Measurements from ENCODE around the gene CLEC2L.
"Not testable (repeated sequence)": the region's sequence is repeated elsewhere in the genome, so short reads cannot be mapped to it uniquely, and the experiment has no call there.

The CLEC2L gene

DNA sequence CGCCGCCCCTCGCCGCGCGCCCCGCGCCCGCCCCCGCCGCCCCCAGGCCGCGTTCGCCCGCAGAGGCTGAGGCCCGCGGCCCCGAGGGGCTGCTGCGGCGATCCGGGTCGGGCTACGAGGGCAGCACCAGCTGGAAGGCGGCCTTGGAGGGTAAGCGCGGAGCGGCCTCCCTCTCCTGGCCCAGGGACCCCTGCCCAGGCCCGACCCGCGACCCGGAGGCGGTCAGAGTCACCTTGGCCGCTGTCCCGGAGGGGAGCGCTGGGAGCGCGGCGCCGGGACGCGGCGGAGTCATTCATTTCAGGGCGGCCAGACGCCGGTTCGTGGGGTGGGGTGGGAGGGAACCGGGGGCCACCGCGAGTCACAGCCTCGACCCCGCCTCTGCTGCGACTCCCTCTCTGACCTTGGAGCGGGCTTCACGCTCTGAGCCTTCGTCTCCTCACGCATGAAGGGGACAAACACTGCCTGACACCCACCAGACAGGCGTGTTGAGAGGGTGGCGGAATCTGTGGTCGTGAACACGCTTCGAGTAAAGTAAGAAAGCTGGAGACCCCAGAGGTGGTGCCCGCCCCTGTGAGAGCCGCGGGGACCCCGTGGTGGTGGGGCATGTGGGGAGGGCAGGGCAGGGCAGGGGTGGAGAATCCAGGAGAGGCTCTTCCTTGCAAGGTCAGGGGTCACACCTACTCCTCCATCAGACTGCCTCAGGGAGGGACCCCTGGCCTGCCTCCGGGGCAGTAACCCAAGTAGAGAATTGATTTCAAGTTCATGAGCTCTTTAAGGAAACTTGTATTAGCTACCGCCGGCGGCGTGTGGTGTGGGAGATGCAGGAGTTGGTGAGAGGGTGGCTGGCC is 707 bp downstream of the CLEC2L start:
- DNase-seq (ENCODE audit: low spot score): no peak

DNA sequence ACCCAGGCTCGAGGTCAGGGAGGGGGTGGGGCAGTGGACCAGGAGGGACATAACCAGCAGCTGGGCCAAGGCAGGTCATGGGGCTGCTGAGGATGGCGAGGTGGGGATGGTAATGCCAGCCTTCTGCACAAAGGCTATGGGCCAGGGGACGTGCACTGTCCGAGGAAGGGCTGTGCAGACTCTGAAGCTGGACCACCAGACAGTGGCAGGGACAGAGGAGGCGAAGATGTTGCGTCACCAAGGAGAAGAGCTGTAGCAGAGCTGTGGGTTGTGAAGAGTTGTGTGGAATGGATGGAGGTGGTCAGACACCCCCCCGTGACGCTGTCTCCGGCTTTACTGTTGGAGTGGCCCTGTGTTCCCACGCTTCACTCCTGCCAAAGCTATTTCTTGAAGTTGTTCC is 1.8 kb downstream of the CLEC2L start:
- DNase-seq (ENCODE audit: low spot score): no peak

DNA sequence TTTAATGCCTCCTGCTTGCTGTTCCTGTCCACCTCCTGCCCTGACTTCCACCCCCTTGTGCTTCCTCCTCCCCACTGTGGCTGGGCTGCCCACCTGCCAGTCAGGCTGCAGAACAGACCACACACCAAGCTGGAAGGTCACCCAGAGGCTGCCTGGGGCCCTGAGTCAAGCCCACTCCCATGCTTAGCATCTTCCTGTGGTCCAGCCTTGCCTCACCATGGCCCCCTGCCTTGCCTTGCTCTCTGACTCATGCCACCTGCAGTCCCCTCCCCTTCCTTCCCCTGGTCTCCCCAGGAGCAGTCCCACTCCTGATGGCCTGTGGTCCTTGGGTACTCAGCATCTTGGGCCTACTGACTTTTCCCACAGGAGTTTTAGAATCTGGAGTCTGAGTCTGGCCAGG is 2.3 kb downstream of the CLEC2L start:
- DNase-seq (ENCODE audit: low spot score): no peak

DNA sequence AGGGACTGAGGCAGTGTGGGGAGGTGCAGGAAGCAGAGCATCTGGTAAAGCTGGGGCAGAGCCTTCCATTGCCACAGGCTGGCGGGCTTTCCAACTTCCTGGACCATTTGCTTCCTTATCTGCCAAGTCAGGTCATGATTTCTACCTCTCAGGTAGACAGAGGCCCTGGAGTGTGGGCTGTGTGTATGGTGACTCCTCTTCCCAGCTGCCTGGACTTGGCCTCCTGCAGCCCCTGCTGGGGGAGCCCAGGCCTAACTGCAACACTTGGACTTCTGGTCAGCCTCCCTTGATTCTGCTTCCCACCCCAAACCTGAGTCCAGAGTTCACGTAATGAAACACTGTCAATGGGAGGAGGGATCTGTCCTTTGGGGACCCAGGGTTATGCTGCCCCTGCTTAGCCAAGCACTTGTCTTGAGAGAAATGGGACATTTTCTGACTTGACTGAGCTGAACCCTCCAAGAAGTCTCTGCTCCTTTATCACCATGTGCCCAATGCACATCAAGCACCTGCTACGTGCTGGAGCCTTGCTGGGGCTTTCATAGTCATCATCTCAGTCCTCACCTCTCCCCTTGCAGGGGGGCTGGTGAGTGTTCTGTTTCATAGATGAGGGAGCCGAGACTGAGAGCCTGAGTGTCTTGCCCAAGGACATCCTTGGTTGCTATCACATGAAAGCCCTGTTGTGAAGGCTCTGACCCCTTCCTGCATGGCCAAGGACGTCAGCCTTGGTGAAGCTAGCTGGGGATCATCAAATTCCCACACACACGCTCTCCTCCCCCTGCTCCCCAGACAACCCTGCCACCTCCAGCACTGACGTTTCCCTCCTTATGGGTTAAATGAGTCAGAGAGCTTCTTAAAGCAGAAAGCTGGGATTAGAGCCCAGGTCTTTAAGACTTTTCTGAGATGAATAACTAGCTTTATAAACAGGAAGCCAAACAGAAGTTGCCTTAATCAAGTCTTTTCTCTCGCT is 3.4 kb downstream of the CLEC2L start:
- no peak for DNase-seq (ENCODE audit: low spot score)

DNA sequence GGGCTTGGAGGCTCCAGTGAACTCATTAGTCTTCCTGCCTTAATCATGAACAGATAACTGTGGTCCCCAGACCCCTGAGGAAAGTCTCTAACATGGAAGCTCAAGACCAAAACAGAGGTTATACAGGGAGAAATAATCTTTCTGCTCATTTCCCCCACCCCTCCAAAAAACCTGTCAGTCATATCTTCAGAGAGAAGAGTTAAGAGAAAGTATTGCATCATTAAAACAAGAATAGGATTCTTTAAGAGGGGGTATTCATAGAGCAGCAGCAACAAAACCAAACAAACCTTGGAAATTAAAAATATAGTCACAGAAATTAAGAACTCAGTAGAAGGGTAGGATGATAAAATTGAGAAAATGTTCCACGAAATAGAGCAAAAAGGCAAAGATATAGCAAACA is 7.6 kb downstream of the CLEC2L start:
- DNase-seq (ENCODE audit: low spot score): no peak

DNA sequence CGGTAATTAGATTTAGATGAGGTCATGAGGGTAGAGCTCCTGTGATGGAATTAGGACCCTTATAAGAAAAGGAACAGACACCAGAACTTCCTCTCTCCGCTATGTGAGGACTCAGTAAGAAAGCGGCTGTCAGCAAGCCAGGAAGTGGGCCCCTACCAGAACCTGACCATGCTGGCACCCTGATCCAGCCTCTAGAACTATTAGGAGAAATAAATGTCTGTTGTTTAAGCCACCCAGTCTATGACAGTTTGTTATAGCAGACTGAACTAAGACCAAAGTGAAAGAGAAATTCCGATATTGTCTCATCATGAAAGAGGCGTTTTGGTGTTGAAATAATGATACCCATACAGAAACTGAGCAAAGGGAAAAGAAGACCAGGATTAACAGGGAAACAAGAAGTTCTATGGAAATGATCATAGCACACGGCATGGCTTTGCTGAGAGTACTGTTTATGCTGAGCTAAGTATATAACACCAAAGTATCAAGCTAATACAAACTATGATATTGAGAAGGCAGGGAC is 9.2 kb downstream of the CLEC2L start:
- DNase-seq (ENCODE audit: low spot score): no peak

DNA sequence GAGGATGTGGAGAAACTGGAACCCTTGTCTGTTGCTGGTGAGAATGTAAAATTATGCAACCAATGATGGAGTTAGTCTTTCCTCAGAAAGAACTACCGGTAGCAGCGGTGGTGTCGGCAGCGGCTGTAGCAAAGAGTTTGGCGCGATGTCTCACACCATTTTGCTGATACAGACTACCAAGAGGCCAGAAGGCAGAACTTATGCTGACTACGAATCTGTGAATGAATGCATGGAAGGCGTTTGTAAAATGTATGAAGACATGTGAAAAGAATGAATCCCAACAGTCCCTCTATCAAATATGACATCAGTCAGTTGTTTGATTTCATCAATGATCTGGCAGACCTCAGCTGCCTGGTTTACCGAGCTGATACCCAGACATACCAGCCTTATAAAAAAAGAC is 10.6 kb downstream of the CLEC2L start:
- no peak for DNase-seq (ENCODE audit: low spot score)

DNA sequence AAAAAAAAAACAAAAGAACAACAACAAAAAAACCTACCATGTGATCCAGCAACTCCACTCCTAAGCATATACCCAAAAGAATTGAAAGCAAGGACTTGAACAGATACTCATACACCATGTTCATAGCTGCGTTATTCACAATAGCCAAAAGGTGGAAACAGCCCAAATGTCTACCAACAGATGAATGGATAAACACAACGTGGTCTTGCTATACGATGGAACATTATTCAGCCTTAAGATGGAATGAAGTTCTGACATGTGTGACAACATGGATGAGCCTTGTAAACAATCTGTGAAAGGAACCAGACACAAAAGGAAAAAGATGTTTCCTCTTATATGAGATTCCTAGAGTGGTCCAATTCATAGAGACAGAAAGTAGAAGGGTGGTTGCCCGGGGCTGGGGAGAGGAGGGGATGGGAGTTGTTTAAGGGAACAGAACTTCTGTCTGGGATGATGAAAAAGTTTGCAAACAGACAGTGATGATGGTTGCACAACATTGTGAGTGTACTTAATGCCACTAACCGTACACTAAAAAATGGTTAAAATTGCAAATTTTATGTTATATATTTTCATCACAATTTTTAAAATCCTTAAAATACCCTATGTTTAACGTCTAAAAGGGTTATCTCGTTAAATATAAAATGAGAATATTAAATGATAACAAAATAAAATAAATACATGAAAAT is 11.6 kb downstream of the CLEC2L start:
- DNase-seq (ENCODE audit: low spot score): no peak

DNA sequence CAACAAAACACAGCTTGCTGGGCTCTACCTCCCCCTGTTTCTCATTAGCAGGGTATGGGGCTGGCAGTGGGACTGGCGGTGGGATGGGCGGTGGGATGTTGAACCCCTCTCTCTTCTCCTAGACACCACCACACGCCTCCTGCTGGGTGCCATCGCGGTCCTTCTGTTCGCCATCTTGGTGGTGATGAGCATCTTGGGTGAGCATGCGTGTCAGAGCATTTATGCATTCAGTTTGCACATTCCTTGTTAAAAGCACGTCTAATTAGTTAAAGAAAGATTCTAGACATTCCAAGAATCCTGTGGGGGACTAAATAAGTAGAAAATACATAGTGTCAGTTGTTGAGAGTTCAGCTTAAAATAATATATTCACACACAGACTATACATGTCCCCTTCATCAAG is 12.7 kb downstream of the CLEC2L start:
- DNase-seq (ENCODE audit: low spot score): no peak

DNA sequence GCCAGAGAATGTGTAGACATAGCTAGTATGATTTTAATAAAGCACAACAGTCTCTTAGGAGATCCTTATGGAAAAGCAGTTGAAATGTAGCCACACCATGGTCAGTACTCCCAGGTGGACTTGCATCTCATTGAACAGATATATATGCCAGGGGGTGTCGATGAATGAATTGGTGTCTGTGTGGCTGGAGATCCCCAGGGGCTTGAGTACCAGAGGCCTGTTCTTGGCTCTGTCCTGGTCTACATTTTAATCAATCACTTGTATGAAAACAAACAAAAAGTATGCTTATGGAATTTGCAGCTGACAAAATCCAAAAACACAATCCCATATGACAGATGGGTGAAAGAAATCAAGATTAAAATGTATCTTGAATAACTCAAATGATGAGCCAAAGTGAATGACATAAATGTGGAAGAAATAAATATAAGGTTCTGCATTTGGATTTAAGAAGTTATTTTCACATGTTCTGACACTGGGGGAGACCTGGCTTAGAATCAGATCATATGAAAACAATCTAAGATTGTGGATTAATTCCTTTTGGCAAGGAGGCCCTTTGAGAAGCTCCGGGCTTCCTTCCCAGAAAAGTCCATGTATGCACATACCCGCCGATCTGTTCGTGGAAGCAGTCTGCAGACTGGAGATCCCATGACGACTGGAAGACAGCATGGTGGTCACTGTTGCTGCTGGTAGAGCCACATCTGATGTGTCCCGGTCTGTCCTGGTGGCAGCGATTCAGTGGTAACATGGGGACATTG is 15.6 kb downstream of the CLEC2L start:
- DNase-seq (ENCODE audit: low spot score): no peak

DNA sequence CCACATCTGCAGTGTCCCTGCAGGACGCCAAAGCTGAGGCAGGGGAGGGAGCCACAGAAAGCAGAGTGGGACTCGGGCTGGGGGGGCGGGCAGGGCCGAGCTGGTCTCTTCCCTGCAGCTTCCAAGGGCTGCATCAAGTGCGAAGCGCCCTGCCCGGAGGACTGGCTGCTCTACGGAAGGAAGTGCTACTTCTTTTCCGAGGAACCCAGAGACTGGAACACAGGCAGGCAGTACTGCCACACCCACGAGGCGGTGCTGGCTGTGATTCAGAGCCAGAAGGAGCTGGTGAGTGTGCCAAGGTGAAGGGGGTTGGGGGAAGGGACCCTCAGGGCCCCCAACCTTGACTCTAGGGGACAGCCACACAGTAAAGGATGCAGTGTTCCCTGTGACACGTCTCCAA is 16.7 kb downstream of the CLEC2L start:
- no peak for DNase-seq (ENCODE audit: low spot score)

DNA sequence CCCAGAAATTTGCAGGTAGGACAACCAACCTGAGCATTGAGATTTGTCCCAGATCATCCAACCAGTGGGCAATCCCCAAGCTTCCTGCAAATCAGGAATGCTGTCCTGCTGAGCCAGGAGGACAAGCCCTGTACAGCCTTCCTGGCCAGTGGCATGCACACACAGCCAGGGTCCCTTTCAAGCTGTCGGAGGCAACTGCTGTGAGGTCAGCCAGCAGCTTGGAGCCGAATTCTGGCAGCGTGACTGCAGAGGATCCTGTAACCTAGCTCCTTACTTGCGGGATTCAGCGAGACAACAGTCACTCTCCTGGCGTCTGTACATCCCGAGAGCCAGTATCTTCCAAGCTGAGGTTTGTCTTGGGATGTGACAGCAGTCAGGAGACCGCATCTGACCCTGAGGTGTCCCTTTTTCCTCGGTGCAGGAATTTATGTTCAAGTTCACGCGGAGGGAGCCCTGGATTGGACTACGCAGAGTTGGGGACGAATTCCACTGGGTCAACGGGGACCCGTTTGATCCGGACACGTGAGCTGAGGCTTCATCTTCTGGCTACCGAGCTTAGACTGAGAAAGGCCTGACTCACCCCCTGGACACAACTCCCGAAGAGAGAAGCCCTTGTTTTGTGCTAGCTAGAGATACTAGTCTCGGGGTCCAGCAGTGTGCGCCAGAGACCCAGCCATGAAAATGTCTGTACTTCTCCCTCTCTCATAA is 18.3 kb downstream of the CLEC2L start:
- DNase-seq (ENCODE audit: low spot score): peak; percentile 11

DNA sequence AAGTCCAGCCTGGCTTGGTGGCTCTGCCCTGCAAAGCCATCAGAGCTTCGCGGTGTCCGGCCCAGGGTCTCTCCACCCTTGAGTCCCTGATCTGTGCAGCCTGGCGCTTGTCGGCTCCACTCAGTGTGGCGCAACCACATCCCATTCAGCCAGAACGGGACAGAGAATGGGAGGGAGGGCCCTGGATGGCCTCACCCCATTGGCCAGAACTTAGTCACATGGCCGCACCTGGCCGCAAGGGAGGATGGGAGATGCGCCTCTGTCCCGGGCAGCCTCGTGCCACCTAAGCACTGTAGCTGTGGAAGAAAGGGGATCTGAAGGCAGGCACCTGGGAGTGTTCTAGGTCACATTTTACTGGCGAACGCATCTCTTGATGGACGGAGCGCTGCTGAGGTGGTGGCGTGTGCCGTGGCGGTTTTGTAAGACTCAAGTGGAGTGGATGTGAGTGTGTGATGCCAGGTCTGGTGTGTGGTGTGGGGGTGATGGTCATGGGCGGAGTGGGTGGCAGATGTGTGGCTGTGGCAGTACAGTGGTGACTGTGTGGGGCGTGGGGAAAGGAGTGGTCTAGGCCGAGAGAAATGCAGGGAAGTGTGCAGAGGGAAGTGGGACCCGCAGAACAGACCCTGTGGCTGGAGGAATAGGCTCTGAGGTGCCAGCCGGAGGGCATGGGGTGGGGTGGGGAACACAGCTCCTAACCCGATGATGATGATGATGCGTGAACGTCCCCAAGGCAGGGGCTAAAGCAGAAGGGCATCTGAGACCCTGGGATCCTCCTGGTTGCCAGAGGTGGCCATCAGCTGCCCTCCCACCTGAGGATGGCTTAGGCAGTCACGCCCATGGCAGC is 19.0 kb downstream of the CLEC2L start:
- no peak for DNase-seq (ENCODE audit: low spot score)

DNA sequence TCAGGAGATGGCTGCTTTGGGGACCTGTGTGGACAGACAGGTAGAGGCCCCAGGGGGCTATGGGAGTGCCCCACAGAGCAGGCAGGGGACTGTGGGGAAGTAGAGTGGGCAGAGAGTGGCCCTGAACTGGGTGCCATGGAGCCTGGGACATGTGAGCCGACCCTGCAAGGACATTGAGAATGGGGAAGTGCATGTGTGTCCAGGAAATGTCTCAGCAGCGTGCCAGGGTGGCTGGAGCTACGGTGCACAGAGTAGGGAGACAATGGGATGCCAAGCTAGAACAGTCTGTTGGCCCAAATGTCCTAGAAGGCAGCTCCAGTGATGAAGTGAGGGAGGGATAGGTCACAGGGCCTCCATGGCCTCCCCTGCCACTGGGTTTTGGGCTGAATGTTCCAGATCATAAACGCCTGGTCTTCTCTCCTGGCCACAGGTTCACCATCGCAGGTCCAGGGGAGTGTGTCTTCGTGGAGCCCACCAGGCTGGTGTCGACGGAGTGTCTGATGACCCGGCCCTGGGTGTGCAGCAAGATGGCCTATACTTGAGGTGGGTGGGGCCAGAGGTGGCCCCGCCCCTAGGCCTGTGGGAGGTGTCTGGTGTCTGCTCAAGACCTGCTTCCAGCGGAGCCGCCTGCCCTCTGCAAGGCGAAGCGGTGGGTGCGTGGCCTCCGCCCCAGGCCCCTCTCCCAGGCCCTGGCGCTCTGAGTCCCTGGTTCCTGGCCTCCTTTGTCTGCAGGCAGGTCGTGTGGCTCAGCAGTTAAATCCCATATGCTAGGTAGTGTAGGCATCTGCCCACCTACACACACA is 20.5 kb downstream of the CLEC2L start:
- DNase-seq (ENCODE audit: low spot score): no peak

DNA sequence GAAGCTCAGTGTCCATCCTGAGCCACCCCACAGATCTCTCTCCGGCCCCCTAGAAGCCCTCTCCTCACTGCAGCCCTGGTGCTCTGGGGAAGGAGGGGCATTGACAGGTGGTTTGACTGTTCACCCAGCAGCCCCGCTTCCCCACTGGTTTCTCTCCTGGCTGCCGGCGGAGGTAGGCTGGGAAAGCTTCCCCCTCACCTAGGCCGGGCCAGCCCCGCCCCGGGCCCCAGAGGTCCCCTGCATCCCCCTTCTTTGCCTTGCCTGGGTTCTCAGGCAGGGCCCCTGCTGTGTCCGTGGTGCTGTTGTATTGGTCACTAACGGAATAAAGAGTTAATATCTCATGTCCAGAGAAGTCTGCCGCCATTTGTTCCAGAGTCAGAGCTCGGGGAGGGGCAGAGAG is 21.2 kb downstream of the CLEC2L start:
- DNase-seq (ENCODE audit: low spot score): no peak

DNA sequence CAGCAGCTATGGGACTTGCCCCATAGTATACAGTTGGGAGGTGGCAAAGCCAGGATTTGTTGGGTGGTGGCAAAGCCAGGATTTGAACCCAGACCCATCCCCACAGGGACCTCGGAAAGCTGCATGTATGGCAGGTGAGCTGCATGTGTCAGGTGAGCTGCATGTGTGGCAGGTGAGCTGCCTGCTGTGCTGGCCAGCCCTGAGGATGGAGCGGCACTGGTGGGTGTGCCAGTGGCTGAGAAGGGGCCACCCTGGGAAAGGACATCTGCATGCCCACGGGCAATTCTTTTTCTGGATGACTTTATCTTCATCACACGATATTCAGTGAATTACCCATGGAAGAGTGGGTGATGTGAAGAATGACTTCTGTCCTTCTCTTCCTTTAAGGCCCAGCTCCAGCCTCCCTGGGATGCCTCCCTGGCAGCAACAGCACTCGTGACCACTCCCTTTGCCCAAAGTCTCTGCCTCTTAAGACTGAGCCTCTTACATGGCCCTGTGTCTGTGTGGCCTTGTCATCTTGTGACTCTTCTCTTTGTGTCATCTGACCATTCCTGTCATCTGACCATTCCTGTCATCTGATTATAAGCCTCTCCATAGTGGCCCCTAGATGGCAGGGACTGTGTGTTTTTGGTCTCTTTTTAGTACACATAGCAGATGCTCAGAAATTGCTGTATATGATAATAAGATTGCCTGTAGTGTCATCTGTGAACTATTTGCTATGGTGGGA is 25.0 kb downstream of the CLEC2L start:
- no peak for DNase-seq (ENCODE audit: low spot score)

DNA sequence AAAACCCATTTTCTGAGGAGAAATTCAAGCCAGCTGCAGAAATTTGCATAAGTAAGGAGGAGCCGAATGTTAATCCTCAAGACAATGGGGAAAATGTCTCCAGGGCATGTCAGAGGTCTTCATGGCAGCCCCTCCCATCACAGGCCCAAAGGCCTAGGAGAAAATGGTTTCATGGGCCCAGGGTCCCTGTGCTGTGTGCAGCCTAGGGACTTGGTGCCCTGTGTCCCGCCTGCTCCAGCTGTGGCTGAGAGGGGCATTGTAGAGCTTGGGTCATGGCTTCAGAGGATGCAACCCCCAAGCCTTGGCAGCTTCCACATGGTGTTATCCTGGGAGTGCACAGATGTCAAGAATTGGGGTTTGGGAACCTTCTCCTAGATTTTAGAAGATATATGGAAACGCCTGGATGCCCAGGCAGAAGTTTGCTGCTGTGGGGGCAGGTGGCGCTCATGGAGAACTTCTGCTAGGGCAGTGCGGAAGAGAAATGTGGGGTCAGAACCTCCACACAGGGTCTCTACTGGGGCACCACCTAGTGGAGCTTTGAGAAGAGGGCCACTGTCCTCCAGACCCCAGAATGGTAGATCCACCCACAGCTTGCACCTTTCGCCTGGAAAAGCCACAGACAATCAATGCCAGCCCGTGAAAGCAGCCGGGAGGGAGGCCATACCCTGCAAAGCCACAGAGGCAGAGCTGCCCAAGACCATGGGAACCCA is 30.7 kb downstream of the CLEC2L start:
- not testable (repeated sequence) for DNase-seq (ENCODE audit: low spot score)
